Fibroblast of pulmonary artery (primary cell): ENCODE results near the gene MKI67.

ENCODE experiments used
- DNase-seq: peaks from one replicate; pipeline ENCODE4 v3.0.0-alpha.2; 2010; ENCODE audit warnings: low read depth
- H3K4me3 ChIP-seq: replicated peaks from 2 replicates; pipeline ENCODE4 v1.5.1; 2011; ENCODE audit warnings: low read depth, mild to moderate bottlenecking, control low read depth, low read length, moderate library complexity
- TF ChIP-seq, protein P1 (sequence below): IDR thresholded peaks from 2 replicates; pipeline ENCODE4 v1.5.1; 2011; ENCODE audit warnings: mild to moderate bottlenecking, control low read depth, low read length, inconsistent platforms; ENCODE audit errors: missing control alignments

MKI67 gene

GRCh38 chr10:128087884-128088709 lies 38.1 kb downstream of the MKI67 start:
- H3K4me3 ChIP-seq, result no peak overlapping the region
- TF ChIP-seq, protein P1, sequence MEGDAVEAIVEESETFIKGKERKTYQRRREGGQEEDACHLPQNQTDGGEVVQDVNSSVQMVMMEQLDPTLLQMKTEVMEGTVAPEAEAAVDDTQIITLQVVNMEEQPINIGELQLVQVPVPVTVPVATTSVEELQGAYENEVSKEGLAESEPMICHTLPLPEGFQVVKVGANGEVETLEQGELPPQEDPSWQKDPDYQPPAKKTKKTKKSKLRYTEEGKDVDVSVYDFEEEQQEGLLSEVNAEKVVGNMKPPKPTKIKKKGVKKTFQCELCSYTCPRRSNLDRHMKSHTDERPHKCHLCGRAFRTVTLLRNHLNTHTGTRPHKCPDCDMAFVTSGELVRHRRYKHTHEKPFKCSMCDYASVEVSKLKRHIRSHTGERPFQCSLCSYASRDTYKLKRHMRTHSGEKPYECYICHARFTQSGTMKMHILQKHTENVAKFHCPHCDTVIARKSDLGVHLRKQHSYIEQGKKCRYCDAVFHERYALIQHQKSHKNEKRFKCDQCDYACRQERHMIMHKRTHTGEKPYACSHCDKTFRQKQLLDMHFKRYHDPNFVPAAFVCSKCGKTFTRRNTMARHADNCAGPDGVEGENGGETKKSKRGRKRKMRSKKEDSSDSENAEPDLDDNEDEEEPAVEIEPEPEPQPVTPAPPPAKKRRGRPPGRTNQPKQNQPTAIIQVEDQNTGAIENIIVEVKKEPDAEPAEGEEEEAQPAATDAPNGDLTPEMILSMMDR, result no peak
- DNase-seq, result no peak

DNA sequence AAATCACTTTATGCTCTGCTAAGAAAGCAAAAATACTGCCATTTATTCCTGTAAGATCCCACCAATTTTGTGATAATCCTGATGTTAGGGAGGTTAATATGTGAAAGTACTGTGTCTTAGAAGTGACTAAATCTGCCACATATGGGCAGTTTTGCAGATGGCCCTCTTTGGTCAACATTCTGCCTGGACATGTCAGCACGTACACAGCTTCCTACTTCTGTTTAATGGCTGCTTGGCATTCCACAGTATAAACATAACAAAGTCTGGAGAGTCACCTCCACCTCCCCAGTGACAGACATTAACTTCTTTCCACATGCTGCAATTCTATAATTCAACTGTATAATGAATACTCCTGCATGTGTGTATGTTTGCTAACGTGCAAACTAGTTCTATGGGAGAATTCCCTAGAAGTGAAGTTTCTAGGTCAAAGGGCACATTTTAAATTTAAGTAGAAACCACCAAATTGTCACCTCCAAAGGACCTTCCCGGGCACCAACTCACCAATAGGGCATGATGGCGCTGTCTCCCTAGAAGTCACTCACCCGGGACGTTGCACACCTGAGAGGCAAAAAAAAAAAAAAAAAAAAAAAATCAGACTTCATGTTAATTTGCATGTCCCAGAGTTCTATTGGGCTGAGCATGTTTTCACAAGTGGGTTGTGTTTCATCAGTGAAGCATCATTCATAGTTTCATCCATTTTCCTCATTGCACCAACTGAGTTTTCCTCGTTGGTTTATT lies 38.9 kb downstream of the MKI67 start:
- DNase-seq, result no peak
- TF ChIP-seq, protein P1, result no peak
- no peak overlapping the region for H3K4me3 ChIP-seq

- no peak for DNase-seq
- TF ChIP-seq, protein P1, result no peak
- H3K4me3 ChIP-seq, result no peak overlapping the region
These were observed 40.0 kb downstream of the MKI67 start for GRCh38 chr10:128086003-128086863.

DNA sequence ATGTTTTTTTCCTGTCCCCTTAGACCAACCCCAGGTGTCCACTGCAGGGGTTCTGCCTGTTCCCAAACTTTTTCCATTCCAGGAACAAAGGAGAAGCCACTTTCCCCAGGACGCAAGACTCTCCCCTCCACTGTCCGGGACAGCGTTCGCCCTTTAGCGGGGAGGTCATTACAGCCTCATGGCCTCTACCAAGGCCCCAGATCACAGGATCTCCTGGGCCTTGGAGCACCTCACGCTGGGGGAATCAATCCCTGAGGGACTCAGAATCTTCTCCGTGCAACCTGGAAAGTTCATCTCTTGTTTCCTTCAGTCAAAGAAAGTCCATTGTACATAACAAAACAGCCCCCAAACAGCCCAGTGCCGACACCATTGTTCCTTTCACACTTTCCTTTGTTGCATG lies 41.2 kb downstream of the MKI67 start:
- TF ChIP-seq, protein P1, result no peak

DNA sequence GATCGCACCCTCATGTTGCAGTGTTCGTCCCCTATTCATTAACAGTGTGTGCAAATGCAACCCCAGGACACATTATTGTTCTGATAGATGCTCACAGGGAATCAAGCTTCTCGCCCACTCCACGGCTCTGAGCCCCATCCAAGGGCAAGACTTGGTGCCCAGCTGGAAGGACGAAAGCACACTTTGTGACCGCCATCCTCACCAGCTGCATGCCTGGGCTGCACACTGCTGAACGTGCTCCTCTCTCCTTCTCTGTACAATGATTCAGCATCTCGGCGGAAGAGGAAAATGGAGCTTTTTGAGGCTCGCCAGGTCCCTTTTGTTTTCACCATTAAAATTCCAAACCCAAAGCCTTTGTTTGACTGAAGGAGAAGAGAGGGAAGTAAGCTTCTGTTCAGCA lies 41.9 kb downstream of the MKI67 start:
- no peak overlapping the region for H3K4me3 ChIP-seq
- TF ChIP-seq, protein P1, result no peak
- no peak for DNase-seq

More for the DNA sequence above, 41.2 kb downstream of the MKI67 start:
- no peak overlapping the region for H3K4me3 ChIP-seq
- no peak for DNase-seq

GRCh38 chr10:128083191-128083895 lies 42.9 kb downstream of the MKI67 start:
- H3K4me3 ChIP-seq, result no peak overlapping the region
- TF ChIP-seq, protein P1, result no peak
- no peak for DNase-seq
